ENCODE data around the gene RSPO4. TPM values are rescaled to one million over a fixed set of nuclear protein-coding genes. Genes with fewer than 3 reads are reported as not detected.

The RSPO4 gene
- total and polyA plus RNA-seq, 2 donors (not counting 3 experiments of a cell fraction or from before 2014, with no cell fraction given), result not detected

DNA sequence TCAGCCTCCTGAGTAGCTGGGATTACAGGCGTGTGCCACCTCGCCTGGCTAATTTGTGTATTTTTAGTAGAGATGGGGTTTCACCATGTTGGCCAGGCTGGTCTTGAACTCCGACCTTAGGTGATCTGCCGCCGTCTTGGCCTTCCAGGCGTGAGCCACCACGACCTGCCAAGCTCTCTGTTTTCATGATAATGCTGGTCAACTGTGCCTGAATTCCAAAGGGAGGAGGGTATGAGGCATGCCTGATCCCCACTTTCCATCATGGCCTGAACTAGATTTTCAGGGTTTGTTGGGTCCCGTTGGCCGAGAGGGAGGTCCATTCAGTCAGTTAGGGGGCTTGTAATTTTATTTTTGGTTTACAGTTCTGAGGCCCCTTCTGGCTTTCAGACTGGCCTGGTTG lies 58.0 kb downstream of the RSPO4 start:
- H3K4me2 ChIP-seq (ENCODE audit: insufficient read depth, low read length), result no peak overlapping the region
- no TSS peak for BruUV-seq (replicated peaks)
- no peak for DNase-seq (ENCODE audit: low read depth, low spot score)
- dilution Hi-C loops (cut with MboI; ENCODE audit: extremely low pct_ligation_motif_present, low sequenced_read_pairs), result no loop called here
- no peak overlapping the region for H3K27ac ChIP-seq (ENCODE audit: insufficient read depth, low read depth, low read length)
- ChIA-PET POLR2A (no interaction called here), CTCF (no interaction called here)
- H4K20me1 ChIP-seq (replicated peaks; ENCODE audit: control insufficient read depth, extremely low read depth, insufficient read depth, low read length), result no peaks in the 10 kb centered on the region
- H3K36me3 ChIP-seq (ENCODE audit: control insufficient read depth in 2 of 2, extremely low read depth in 1 of 2, insufficient read depth in 2 of 2, low read length in 2 of 2), result no peaks in the 10 kb centered on the region
- no peak overlapping the region for H2AFZ ChIP-seq (ENCODE audit: low read depth, low read length)
- no peaks in the 10 kb centered on the region for H3K79me2 ChIP-seq (ENCODE audit: control insufficient read depth, insufficient read depth, low read length)
- intact Hi-C loops (cut with micrococcal nuclease), result no loop called here
- H3K4me3 ChIP-seq (replicated peaks in 1 of 3; ENCODE audit: insufficient read depth in 1 of 3, low read depth in 1 of 3, low read length in 3 of 3), result no peak overlapping the region
- H3K9ac ChIP-seq (replicated peaks; ENCODE audit: extremely low read depth, insufficient read depth, low read length), result no peak overlapping the region
- TF ChIP-seq GATA2 (IDR thresholded peaks at IDR 0.05; ENCODE audit: insufficient read depth, insufficient read length, low read depth, low read length) (no peak), POLR2A (IDR thresholded peaks at IDR 0.05; ENCODE audit: low read depth, low read length) (no peak), POLR2AphosphoS5 (IDR thresholded peaks at IDR 0.05; ENCODE audit: insufficient read depth, low read depth, low read length) (no peak), FOS (IDR thresholded peaks at IDR 0.05; ENCODE audit: borderline replicate concordance, insufficient read depth, low read length) (no peak), JUN (IDR thresholded peaks at IDR 0.05; ENCODE audit: borderline replicate concordance, insufficient read depth, insufficient read length, low read depth) (no peak)
- TF ChIP-seq, protein P1, sequence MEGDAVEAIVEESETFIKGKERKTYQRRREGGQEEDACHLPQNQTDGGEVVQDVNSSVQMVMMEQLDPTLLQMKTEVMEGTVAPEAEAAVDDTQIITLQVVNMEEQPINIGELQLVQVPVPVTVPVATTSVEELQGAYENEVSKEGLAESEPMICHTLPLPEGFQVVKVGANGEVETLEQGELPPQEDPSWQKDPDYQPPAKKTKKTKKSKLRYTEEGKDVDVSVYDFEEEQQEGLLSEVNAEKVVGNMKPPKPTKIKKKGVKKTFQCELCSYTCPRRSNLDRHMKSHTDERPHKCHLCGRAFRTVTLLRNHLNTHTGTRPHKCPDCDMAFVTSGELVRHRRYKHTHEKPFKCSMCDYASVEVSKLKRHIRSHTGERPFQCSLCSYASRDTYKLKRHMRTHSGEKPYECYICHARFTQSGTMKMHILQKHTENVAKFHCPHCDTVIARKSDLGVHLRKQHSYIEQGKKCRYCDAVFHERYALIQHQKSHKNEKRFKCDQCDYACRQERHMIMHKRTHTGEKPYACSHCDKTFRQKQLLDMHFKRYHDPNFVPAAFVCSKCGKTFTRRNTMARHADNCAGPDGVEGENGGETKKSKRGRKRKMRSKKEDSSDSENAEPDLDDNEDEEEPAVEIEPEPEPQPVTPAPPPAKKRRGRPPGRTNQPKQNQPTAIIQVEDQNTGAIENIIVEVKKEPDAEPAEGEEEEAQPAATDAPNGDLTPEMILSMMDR (IDR thresholded peaks at IDR 0.05; ENCODE audit: extremely low read depth in 1 of 2, insufficient read depth in 1 of 2, low read depth in 1 of 2, low read length in 2 of 2), result no peak
- TF ChIP-seq, protein P2, sequence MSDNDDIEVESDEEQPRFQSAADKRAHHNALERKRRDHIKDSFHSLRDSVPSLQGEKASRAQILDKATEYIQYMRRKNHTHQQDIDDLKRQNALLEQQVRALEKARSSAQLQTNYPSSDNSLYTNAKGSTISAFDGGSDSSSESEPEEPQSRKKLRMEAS (IDR thresholded peaks at IDR 0.05; ENCODE audit: insufficient read depth, insufficient read length), result no peak
- no peaks in the 10 kb centered on the region for H3K9me3 ChIP-seq (replicated peaks; ENCODE audit: control insufficient read depth, insufficient read depth, low read length)
- no peaks in the 10 kb centered on the region for H3K4me1 ChIP-seq (ENCODE audit: control insufficient read depth, extremely low read depth, insufficient read depth, low read length)
- FAIRE-seq, result no peak
- H3K9me1 ChIP-seq (replicated peaks; ENCODE audit: control insufficient read depth, extremely low read depth, insufficient read depth, low read length), result no peaks in the 10 kb centered on the region
- H3K27me3 ChIP-seq (ENCODE audit: control insufficient read depth in 2 of 2, insufficient read depth in 2 of 2, low read length in 2 of 2), result peaks cover 0 to 5% of the 10 kb centered on the region in 2 experiments
